Right renal cortex interstitium (tissue), 3 donors: Measurements from ENCODE around the gene CCDC183. TPM values are rescaled to one million over a fixed set of nuclear protein-coding genes. Genes with fewer than 3 reads are reported as not detected.
"Not testable (repeated sequence)": the region's sequence is repeated elsewhere in the genome, so short reads cannot be mapped to it uniquely, and the experiment has no call there.

Experiments
- DNase-seq, 3 donors: peaks; one replicate each; pipeline ENCODE4 v3.0.0-alpha.2; 2013; ENCODE audit warnings: low read depth in 3 of 3, low spot score in 2 of 3
- polyA plus RNA-seq, 3 donors: library from polyadenylated mRNA; unstranded; fragments of 120-200 nt; gene quantifications; one replicate each; pipeline ENCODE4 v1.2.1, GENCODE V29; 2013; ENCODE audit not compliant: insufficient read length in 3 of 3

CCDC183 gene
- 1 to 10 TPM; 2.5 to 3.4 (median 2.9) TPM for polyA plus RNA-seq

DNA sequence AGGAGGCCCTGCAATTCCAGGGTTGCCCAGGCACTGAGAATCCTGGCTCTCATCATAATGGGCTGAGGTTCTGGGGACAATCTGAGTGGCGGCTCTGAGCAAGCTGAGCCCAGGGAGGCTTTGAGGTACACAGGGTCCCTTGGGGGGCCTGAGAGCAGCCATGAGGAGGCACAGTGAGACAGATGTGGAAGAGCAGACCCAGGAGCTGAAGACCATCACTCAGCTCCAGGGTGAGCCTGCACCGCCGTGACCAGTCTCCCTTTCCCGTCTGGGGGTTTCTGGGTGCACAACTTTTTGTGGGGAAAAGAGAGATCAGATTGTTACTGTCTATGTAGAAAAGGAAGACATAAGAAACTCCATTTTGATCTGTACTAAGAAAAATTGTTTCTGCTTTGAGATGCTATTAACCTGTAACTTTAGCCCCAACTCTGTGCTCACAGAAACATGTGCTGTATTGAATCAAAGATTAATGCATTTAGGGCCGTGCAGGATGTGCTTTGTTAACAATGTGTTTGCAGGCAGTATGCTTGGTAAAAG lies at the start of gene CCDC183:
TSS of gene CCDC183 (plus strand) at position 101 of the 537 bp plus-strand sequence. CDS start at position 161, 60 bp downstream.
- DNase-seq = no peak

- no peak for DNase-seq
Measured at GRCh38 chr9:136746621-136747020, 49.5 kb upstream of the CCDC183 start.

DNA sequence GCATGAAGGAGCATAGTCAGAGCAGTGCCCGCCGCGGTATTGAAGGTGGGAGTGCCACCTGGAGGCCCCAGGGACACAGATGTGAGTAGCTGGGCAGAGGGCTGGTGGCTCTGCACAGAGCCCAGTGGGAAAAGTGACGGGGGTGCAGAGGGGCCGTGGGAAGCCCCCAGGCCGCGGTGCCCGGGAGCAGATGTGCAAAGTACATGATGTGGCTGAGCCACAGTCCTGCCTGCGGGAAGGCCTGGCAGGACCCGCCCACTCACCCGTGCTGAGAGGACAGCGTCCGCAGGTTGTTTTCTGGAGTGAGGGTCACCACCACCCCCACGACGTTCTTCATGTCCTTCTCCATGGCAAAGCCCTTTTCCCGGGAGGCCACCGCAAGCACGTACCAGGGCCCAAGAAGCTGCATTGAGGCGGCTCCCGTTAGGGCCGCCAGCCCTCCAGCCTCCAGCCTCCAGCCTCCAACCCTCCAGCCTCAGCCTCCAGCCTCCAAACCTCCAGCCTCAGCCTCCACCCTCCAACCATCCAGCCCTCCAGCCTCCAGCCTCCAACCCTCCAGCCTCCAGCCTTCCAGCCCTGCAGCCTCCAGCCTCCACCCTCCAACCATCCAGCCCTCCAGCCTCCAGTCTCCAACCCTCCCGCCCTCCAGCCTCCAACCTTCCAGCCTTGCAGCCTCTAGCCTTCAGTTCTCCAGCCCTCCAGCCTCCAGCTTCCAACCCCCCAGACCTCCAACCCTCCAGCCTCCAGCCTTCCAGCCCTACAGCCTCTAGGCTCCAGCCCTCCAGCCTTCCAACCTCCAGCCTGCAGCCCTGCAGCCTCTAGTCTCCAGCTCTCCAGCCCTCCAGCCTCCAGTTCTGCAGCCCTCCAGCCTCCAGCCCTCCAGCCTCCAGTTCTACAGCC lies 48.7 kb upstream of the CCDC183 start:
- no peak for DNase-seq

- DNase-seq = no peak
Measured at GRCh38 chr9:136748201-136748600, 47.9 kb upstream of the CCDC183 start, which contains the start of gene LCN6. LCN6 (minus strand) TSS chr9:136748525; CDS start chr9:136748483, 42 bp downstream.

DNA sequence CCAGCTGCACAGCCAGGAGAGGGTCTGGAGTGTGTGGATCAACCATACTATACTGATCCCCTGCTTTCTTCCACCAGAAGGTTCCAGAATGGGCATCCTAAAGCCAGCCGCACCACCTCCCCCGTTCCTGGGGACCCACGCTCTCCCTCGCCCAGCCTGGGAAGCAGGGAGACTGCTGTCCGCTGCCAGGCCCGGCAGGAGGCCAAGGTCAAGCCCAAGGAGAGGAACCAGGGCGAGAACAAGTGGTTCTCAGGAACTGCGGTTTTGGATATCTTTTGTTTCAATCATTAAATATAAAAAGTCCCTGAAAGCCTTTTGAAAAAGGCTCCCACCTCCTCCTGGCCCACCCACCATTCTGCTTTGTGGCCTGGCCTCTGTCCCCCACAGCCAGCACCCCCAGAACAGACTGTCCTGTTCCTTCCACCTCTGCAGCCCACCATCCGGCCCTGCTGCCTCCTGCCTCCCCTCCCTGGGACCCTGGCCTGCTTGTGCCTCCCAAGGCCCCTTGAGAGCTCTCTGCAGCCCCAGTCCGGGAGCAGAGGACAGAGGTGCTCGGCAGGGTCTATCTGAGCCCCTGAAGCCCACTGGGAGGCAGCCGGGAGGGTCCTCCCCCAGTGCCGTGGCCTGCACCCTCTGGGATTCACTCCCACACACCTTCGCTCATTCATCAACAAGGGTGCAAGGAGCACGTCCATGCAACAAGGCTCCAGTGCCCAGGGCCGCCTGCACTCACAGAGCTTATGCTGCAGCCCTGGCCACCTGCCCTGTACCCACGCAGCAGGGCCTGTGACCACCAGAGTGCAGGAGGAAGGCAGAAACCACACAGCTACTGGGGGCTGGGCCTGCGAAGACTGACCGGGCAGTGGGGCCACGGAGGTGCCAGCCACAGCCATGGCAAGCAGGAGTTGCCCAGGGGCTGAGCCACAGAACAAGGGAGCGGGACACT lies 47.2 kb upstream of the CCDC183 start:
- no peak for DNase-seq

DNA sequence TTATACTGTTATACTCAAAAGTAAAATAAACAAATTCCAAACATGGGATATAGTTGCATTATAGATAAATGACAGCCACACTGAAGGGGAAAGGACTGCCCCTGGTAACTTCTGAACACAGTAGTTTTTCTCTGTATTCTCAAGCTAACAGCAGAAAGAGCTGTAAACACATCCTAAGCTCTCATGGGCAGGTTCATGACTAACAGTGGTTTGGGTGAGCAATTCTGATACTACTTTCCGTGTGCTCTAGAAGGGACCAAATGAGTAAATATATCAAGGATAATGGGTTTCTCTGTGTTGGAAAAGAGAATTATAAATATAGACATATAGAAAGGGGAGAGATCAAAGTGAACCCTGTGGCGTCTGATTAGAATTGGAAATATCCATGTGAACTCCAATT lies 45.6 kb upstream of the CCDC183 start:
- no peak for DNase-seq

DNA sequence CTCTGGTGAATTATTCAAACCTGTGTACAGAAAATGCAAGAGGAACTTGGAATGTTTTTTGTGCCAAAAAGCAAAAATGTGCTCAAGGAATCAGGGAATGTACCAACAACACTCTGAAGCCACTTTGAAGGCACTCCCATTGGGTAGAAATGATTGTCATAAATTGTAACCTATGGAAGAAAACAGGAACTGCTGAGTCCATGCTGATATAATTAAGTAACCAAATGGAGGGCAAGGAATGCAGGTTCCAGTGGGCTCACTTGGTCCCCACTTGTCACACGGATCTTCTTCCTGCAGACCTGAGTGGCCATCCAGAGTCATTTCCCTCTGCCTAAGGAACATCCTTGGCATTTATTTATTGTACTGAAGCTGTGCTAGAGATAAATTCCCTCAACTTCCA lies 44.9 kb upstream of the CCDC183 start:
- no peak for DNase-seq

- no peak for DNase-seq
Measured at GRCh38 chr9:136751814-136752213, 44.3 kb upstream of the CCDC183 start.

- DNase-seq = no peak
Measured at GRCh38 chr9:136753371-136754058, 42.6 kb upstream of the CCDC183 start.

- no peak for DNase-seq
Measured at GRCh38 chr9:136754059-136754572, 42.0 kb upstream of the CCDC183 start.

GRCh38 chr9:136754626-136755301 lies 41.4 kb upstream of the CCDC183 start:
- no peak for DNase-seq

DNA sequence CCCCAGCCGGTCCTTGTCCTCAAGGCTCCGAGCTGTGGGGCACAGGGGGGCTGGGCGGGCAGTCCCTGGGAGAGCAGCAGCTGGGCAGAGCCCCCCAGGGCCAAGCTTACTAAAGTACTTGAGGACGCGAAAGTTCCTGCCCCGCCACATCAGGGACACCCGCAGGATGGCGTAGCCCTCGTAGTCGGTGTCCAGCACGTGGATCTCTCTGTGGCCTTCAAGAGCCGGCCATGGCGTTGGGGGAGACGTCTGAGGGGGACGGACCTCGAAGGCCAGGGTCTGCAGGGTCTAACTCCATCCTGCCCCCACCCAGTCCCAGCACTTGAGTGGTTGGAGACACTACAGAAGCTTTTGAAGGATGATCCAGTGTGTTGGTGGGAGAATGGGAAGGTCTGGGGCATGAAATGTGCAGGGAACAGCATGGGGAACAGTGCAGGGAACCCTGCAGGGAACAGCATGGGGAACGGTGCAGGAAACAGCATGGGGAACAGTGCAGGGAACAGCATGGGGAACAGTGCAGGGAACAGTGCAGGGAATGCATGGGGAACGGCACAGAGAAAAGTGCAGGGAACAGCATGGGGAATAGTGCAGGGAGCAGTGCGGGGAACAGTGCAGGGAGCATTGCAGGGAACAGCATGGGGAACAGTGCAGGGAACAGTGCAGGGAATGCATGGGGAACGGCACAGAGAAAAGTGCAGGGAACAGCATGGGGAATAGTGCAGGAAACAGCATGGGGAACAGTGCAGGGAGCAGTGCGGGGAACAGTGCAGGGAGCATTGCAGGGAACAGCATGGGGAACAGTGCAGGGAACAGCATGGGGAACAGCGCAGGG lies 40.6 kb upstream of the CCDC183 start:
- DNase-seq = not testable (repeated sequence)

GRCh38 chr9:136756134-136756438 lies 40.1 kb upstream of the CCDC183 start:
- no peak for DNase-seq

DNA sequence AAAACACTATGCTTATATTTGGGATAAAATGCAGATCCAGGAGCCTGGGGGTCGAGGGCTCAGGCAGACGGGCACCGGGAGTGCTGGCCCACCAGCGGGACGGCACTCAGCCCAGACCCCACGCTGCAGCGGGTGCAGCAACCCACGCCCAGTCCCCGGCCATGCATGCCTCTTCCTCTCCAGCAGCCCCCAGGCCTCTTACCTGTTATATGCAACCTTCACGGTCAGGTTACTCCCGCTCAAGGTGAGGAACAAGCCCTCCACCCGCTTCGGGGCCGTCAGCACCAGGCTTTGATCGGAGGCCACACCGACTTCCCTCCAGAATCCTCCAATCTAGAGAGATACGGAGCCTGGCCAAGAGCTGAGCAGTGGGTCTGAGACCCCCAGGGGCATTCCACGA lies 39.3 kb upstream of the CCDC183 start:
- DNase-seq = no peak

- DNase-seq = no peak
Measured at GRCh38 chr9:136757328-136757727, 38.8 kb upstream of the CCDC183 start.

DNA sequence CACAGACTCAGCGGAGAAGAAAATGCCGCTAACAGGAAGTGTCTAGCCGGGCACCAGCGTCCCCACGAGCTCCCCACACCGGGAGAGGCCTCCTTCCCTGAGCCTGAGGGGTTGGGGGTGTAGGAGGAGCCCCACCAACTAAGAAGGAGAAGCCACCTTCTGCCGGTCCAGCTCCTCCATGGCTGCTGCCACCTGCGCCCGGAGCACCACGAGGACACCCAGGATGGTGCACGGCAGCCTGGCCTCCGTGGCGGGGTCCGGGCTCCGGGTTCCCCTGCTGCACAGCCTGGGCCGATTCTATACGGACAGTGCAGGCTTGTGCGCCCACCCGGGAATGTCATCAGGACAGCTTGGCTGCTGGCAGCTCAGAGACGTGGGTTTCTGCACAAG lies 38.4 kb upstream of the CCDC183 start:
- no peak for DNase-seq

DNA sequence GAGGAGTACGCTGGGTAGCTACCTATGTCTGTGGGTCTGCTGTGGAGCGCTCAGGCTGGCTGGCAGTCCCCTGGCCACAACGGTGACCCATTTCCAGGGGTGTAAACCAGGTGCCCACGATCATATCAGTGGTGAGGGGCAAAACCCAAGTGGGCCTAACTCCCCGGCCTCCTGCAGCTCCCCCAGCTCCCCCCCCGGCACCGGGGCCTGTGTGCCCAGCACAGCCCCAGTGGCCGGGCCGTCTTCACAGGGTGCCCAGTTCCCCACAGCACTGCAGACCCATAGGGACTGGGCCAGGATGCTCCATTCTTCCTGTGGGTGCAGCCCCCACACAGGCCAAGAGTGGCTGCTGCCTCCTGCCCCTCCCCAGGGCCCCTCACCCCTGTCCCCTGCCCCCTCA lies 37.1 kb upstream of the CCDC183 start:
- no peak for DNase-seq

DNA sequence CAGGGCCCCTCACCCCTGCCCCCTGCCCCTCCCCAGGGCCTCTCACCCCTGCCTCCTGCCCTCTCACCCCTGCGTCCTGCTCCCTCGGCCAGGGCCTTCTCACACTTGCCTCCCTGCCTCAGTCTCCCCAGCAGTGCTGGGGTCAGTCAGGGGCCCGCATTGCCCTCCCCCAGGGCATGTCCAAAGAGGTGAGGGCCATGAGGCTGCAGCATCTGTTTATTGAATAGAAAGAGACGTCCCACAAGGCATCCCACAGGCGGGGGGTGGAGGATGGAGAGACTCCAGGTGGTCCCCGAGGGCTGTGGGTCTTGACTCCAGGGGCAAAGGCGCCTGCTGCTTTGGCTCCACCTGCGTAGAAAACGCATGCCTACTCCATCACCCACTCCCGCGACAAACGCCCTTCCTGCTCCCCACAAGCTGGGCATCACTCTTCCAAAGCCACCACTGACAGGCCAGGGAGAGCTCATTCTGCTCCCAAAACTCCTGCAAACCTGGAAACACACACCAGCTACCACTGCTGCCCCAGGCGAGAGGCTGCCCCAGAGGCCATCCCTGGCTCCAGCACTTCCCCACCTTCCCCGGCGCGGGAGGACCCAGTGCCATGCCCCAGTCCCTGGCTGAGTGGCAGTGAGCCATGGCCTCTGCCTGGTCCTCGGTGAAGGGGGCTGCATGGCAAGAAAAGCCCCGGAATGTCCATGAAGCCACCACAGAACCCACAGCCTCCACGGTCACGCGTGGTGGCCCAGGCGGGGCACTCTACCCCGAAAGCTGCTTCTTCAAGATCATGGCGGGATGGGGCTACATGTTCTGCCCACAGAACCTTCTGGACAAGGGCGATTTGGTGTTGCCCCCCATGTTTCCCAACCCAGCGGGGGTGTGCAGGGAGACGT lies 36.5 kb upstream of the CCDC183 start:
- DNase-seq = no peak
